Activated CD8-positive, alpha-beta T cell treated with anti-CD3 and anti-CD28 coated beads, Interleukin-2, amount 10 ng/mL, durations not matched to agents 7 days and 5 days (primary cell): ENCODE results near the gene USP36. TPM values are rescaled to one million over a fixed set of nuclear protein-coding genes. Genes with fewer than 3 reads are reported as not detected.
"Not testable (repeated sequence)": the region's sequence is repeated elsewhere in the genome, so short reads cannot be mapped to it uniquely, and the experiment has no call there.

ENCODE experiments used
- ATAC-seq: fragments of 150-1000 bp; cut with Tn5 transposase; one replicate; pipeline ENCODE4 v1.10.0; 2021; ENCODE audit warnings: moderate library complexity
- CTCF ChIA-PET: fragments of 350-600 bp; sonication (Branson Sonifier 250); formaldehyde crosslinking; loops from one replicate; lab custom pipeline; 2021; ENCODE audit warnings: antibody characterized with exemption; lab: Charles Lee
- POLR2A ChIA-PET: fragments of 350-600 bp; sonication (Branson Sonifier 250); formaldehyde crosslinking; loops from one replicate; lab custom pipeline; 2021; ENCODE audit warnings: antibody characterized with exemption; lab: Charles Lee
- DNase-seq: peaks from one replicate; pipeline ENCODE4 v3.0.0-alpha.2; 2020
- H3K27ac Mint-ChIP-seq: one replicate; pipeline ENCODE4 v1.8.0; 2021; ENCODE audit warnings: mild to moderate bottlenecking, mixed read lengths
- H3K27me3 Mint-ChIP-seq: one replicate; pipeline ENCODE4 v1.8.0; 2021; ENCODE audit warnings: low read depth, mixed read lengths
- H3K36me3 Mint-ChIP-seq: one replicate; pipeline ENCODE4 v1.8.0; 2021; ENCODE audit warnings: low read depth, mixed read lengths
- H3K4me1 Mint-ChIP-seq: one replicate; pipeline ENCODE4 v1.8.0; 2021; ENCODE audit warnings: low read depth, mixed read lengths
- H3K4me3 Mint-ChIP-seq: one replicate; pipeline ENCODE4 v1.8.0; 2021; ENCODE audit warnings: mild to moderate bottlenecking, mixed read lengths
- H3K9me3 Mint-ChIP-seq: one replicate; pipeline ENCODE4 v1.8.0; 2022; ENCODE audit warnings: mixed read lengths; ENCODE audit not compliant: insufficient read depth
- total RNA-seq, 2 experiments: library from RNA; stranded (reverse); gene quantifications; one replicate each; pipeline ENCODE4 v1.2.3, GENCODE V29; 2021

Gene USP36
- total RNA-seq = 10 to 100 TPM; 67.5 TPM

GRCh38 chr17:78840780-78841611, at the start of gene USP36:
TSS of gene USP36 (minus strand) at chr17:78840814. CDS start at chr17:78836363, 4,451 bp downstream.
- H3K36me3 Mint-ChIP-seq = peaks cover 21% of the 10 kb centered on the region
- H3K9me3 Mint-ChIP-seq = no peaks in the 10 kb centered on the region
- POLR2A ChIA-PET = interaction anchor here (0.5 to 2.1 kb wide), 8 partner anchors 10 to 138 kb away, joined by 3 to 10 read pairs (median 4); partner anchors contain the start of gene LGALS3BP
- no peaks in the 10 kb centered on the region for H3K27me3 Mint-ChIP-seq
- H3K27ac Mint-ChIP-seq = peak within 1 kb of the TSS; percentile 96
- CTCF ChIA-PET = interaction anchor here (3.4 kb wide), 1 partner anchor 344 kb away, joined by 15 read pairs; no protein-coding TSS in a partner anchor
- H3K4me3 Mint-ChIP-seq = peak within 1 kb of the TSS; percentile 82
- ATAC-seq (peak; percentile 89), DNase-seq (peak; percentile 100)
- peaks cover 43% of the 10 kb centered on the region for H3K4me1 Mint-ChIP-seq

GRCh38 chr17:78890096-78890495, 49.5 kb upstream of the USP36 start:
- Mint-ChIP-seq H3K27ac (peak overlapping the region; percentile 89), H3K4me1 (peaks cover 37% of the 10 kb centered on the region)
- H3K9me3 Mint-ChIP-seq, DNase-seq, POLR2A ChIA-PET, H3K27me3 Mint-ChIP-seq, H3K36me3 Mint-ChIP-seq, ATAC-seq, H3K4me3 Mint-ChIP-seq: not testable (repeated sequence)
- CTCF ChIA-PET = interaction anchor here (1.1 to 2.6 kb wide), 6 partner anchors 13 to 155 kb away, joined by 3 to 13 read pairs (median 4); no protein-coding TSS in a partner anchor

GRCh38 chr17:78889531-78889930, 48.9 kb upstream of the USP36 start:
- H3K4me1 Mint-ChIP-seq = peaks cover 37% of the 10 kb centered on the region
- ChIA-PET POLR2A (no interaction called here), CTCF (interaction anchor here (1.7 to 2.6 kb wide), 2 partner anchors 24 to 82 kb away, joined by 4 to 13 read pairs; no protein-coding TSS in a partner anchor)
- no peaks in the 10 kb centered on the region for H3K9me3 Mint-ChIP-seq
- H3K27ac Mint-ChIP-seq = peak overlapping the region; percentile 11
- ATAC-seq (no peak), DNase-seq (no peak)
- no peaks in the 10 kb centered on the region for H3K27me3 Mint-ChIP-seq
- H3K36me3 Mint-ChIP-seq = no peaks in the 10 kb centered on the region
- H3K4me3 Mint-ChIP-seq = no peak overlapping the region

GRCh38 chr17:78888941-78889518, 48.4 kb upstream of the USP36 start:
- H3K36me3 Mint-ChIP-seq = no peaks in the 10 kb centered on the region
- POLR2A ChIA-PET = no interaction called here
- H3K4me3 Mint-ChIP-seq = no peak overlapping the region
- no peaks in the 10 kb centered on the region for H3K9me3 Mint-ChIP-seq
- peaks cover 37% of the 10 kb centered on the region for H3K4me1 Mint-ChIP-seq
- ATAC-seq (no peak), DNase-seq (no peak)
- no peak overlapping the region for H3K27ac Mint-ChIP-seq
- H3K27me3 Mint-ChIP-seq = no peaks in the 10 kb centered on the region
- CTCF ChIA-PET = interaction anchor here (2.6 kb wide), 1 partner anchor 23 kb away, joined by 13 read pairs; no protein-coding TSS in a partner anchor

- POLR2A ChIA-PET = no interaction called here
- no peaks in the 10 kb centered on the region for H3K27me3 Mint-ChIP-seq
- no peak overlapping the region for H3K27ac Mint-ChIP-seq
- no peaks in the 10 kb centered on the region for H3K36me3 Mint-ChIP-seq
- DNase-seq = no peak
- no peak for ATAC-seq
- H3K4me3 Mint-ChIP-seq = no peak overlapping the region
- peaks cover 46% of the 10 kb centered on the region for H3K4me1 Mint-ChIP-seq
- H3K9me3 Mint-ChIP-seq = no peaks in the 10 kb centered on the region
- CTCF ChIA-PET = interaction anchor here (1.0 to 2.0 kb wide), 3 partner anchors 9 to 21 kb away, joined by 3 to 7 read pairs (median 3); no protein-coding TSS in a partner anchor
Measured at GRCh38 chr17:78886954-78887353, 46.3 kb upstream of the USP36 start.

GRCh38 chr17:78885956-78886355, 45.3 kb upstream of the USP36 start:
- no peak overlapping the region for H3K4me3 Mint-ChIP-seq

GRCh38 chr17:78884876-78885667, 44.5 kb upstream of the USP36 start:
- no peaks in the 10 kb centered on the region for H3K9me3 Mint-ChIP-seq
- H3K4me3 Mint-ChIP-seq = no peak overlapping the region
- ATAC-seq (no peak), DNase-seq (no peak)
- POLR2A ChIA-PET = no interaction called here
- no peaks in the 10 kb centered on the region for H3K36me3 Mint-ChIP-seq
- peaks cover 33% of the 10 kb centered on the region for H3K4me1 Mint-ChIP-seq
- no peaks in the 10 kb centered on the region for H3K27me3 Mint-ChIP-seq
- CTCF ChIA-PET = interaction anchor here (0.7 to 2.0 kb wide), 2 partner anchors 19 kb away, joined by 3 to 7 read pairs; no protein-coding TSS in a partner anchor
- H3K27ac Mint-ChIP-seq = no peak overlapping the region

More at GRCh38 chr17:78885956-78886355, 45.3 kb upstream of the USP36 start:
- H3K27me3 Mint-ChIP-seq = no peaks in the 10 kb centered on the region
- ChIA-PET POLR2A (no interaction called here), CTCF (interaction anchor here (2.0 kb wide), 1 partner anchor 20 kb away, joined by 7 read pairs; no protein-coding TSS in a partner anchor)
- ATAC-seq (no peak), DNase-seq (no peak)
- no peak overlapping the region for H3K27ac Mint-ChIP-seq
- no peaks in the 10 kb centered on the region for H3K36me3 Mint-ChIP-seq
- peaks cover 36% of the 10 kb centered on the region for H3K4me1 Mint-ChIP-seq
- H3K9me3 Mint-ChIP-seq = no peaks in the 10 kb centered on the region

- CTCF ChIA-PET = interaction anchor here (0.7 to 1.0 kb wide), 2 partner anchors 18 kb away, joined by 3 read pairs; no protein-coding TSS in a partner anchor
Measured at GRCh38 chr17:78884148-78884825, 43.7 kb upstream of the USP36 start.

GRCh38 chr17:78883533-78884131, 43.0 kb upstream of the USP36 start:
- DNase-seq (peak; percentile 26), ATAC-seq (peak; percentile 32)
- H3K27ac Mint-ChIP-seq = peak overlapping the region; percentile 82
- no peaks in the 10 kb centered on the region for H3K27me3 Mint-ChIP-seq
- no peaks in the 10 kb centered on the region for H3K9me3 Mint-ChIP-seq
- H3K4me3 Mint-ChIP-seq = no peak overlapping the region
- no peaks in the 10 kb centered on the region for H3K36me3 Mint-ChIP-seq
- ChIA-PET CTCF (interaction anchor here (1.0 kb wide), 1 partner anchor 18 kb away, joined by 3 read pairs; no protein-coding TSS in a partner anchor), POLR2A (no interaction called here)
- peaks cover 33% of the 10 kb centered on the region for H3K4me1 Mint-ChIP-seq

More at GRCh38 chr17:78884148-78884825, 43.7 kb upstream of the USP36 start:
- ATAC-seq (no peak), DNase-seq (no peak)
- POLR2A ChIA-PET = no interaction called here
- Mint-ChIP-seq H3K4me3 (no peak overlapping the region), H3K27ac (no peak overlapping the region), H3K4me1 (peaks cover 32% of the 10 kb centered on the region), H3K27me3 (no peaks in the 10 kb centered on the region), H3K9me3 (no peaks in the 10 kb centered on the region), H3K36me3 (no peaks in the 10 kb centered on the region)

- no peak for DNase-seq
- Mint-ChIP-seq H3K27me3 (no peaks in the 10 kb centered on the region), H3K4me1 (peaks cover 37% of the 10 kb centered on the region), H3K9me3 (no peaks in the 10 kb centered on the region), H3K27ac (peak overlapping the region; percentile 82), H3K4me3 (no peak overlapping the region), H3K36me3 (no peaks in the 10 kb centered on the region)
- ATAC-seq = peak; percentile 34
- CTCF ChIA-PET = interaction anchor here (1.0 to 1.5 kb wide), 2 partner anchors 17 kb away, joined by 3 to 6 read pairs; no protein-coding TSS in a partner anchor
- POLR2A ChIA-PET = no interaction called here
Measured at GRCh38 chr17:78883089-78883532, 42.5 kb upstream of the USP36 start.
